ENCODE results near the gene OR5V1. TPM values are rescaled to one million over a fixed set of nuclear protein-coding genes. Genes with fewer than 3 reads are reported as not detected.

Gene OR5V1
- total RNA-seq = not detected

DNA sequence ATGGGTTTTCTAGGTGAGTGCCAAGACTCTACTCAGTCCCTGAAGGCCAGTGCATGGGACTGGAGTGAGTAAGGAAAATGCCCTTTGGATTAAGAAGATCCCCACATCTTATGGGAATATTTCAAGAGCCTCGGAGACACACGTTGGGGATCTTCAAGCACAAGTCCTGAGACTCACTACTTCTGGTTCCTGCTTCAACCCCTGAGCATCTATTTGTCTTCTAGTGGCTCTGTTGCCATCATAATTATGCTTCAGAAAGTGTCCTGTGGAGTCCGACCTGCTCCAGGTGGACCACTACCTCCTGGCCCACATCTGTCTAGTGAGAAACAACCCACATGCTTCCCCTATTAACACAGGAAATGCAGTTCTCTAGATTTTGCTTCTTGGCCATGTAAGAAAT, at the start of gene OR5V1:
TSS of gene OR5V1 (minus strand) at position 101 of the 400 bp plus-strand sequence. CDS start 12,670 bp downstream, outside the sequence.
- H3K9me3 ChIP-seq = no peaks in the 10 kb centered on the region
- TF ChIP-seq, protein P1, sequence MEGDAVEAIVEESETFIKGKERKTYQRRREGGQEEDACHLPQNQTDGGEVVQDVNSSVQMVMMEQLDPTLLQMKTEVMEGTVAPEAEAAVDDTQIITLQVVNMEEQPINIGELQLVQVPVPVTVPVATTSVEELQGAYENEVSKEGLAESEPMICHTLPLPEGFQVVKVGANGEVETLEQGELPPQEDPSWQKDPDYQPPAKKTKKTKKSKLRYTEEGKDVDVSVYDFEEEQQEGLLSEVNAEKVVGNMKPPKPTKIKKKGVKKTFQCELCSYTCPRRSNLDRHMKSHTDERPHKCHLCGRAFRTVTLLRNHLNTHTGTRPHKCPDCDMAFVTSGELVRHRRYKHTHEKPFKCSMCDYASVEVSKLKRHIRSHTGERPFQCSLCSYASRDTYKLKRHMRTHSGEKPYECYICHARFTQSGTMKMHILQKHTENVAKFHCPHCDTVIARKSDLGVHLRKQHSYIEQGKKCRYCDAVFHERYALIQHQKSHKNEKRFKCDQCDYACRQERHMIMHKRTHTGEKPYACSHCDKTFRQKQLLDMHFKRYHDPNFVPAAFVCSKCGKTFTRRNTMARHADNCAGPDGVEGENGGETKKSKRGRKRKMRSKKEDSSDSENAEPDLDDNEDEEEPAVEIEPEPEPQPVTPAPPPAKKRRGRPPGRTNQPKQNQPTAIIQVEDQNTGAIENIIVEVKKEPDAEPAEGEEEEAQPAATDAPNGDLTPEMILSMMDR (IDR thresholded peaks at IDR 0.05) = no peak
- no peak for DNase-seq (ENCODE audit: low spot score)
- H3K36me3 ChIP-seq = no peaks in the 10 kb centered on the region
- H3K4me1 ChIP-seq = no peaks in the 10 kb centered on the region
- no peak within 1 kb of the TSS for H3K4me3 ChIP-seq
- no peaks in the 10 kb centered on the region for H3K27me3 ChIP-seq
- no peak within 1 kb of the TSS for H3K27ac ChIP-seq

DNA sequence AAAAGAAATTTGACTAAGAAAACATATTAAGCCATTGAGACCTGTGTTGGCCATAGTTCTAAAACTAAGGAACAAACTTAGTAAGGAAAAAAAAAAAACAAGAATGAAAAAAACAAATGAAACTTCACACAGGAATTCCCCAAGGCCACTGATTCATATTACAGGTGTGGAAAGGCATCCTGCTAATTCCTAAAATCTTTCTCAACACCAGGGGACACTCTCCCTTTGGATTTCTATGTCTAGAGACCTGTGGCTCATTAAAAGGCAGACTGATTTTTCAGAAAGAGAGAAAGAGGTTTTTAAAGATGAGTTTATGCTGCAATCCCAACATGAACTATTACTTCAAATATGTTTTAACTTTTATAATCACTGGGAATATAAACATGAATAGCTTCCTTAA, 45.9 kb upstream of the OR5V1 start, which contains the start of gene OR12D1:
TSS of gene OR12D1 (plus strand) at position 341 of the 400 bp plus-strand sequence.
- H3K4me3 ChIP-seq = no peak within 1 kb of the TSS
- H3K27ac ChIP-seq = no peak within 1 kb of the TSS
- H3K4me1 ChIP-seq = no peaks in the 10 kb centered on the region
- H3K27me3 ChIP-seq = no peaks in the 10 kb centered on the region
- H3K36me3 ChIP-seq = no peaks in the 10 kb centered on the region
- DNase-seq (ENCODE audit: low spot score) = no peak
- peaks cover 0 to 15% of the 10 kb centered on the region in 2 donors for H3K9me3 ChIP-seq
- TF ChIP-seq, protein P1 (IDR thresholded peaks at IDR 0.05) = no peak

DNA sequence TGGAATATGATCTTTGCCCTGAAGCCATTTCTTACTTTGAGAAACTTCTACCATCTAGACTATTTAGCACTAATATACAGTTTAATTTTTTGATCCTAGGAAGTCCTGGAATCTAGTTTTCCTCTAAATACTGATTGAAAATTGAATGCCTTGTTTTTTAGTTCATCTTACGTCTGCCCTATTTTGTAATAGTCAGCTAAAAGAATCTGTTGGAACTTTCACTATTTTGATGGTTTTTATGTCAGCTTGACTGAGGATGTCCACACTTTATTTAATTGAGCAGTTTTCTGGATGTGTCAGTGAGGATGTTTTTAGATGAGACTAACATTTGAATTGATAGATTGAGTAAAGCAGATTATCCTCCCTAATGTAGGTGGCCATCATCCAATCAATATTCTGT, 35.1 kb upstream of the OR5V1 start:
- Histone ChIP-seq H3K36me3 (no peaks in the 10 kb centered on the region), H3K27me3 (no peaks in the 10 kb centered on the region), H3K27ac (no peak overlapping the region), H3K4me1 (no peaks in the 10 kb centered on the region), H3K4me3 (no peak overlapping the region), H3K9me3 (no peaks in the 10 kb centered on the region)
- TF ChIP-seq, protein P1 (IDR thresholded peaks at IDR 0.05) = no peak
- no peak for DNase-seq (ENCODE audit: low spot score)

DNA sequence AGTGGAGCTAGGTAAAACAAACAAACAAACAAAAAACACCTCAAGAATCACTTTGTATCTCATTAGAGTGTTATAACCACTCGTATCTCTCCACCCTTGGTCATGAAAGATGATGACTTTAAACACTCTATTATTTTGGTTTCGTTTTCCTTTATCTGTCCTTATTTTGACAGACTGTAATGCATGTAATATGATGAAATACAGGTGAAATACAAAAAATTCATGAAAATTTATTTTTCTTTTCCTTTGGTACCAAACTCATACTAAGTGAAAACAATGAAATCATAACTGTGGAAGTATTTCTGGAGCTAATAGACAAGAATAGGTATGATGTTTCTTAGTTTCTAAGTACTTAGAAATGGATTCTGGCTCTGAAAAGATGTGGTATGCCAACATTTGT, 30.9 kb upstream of the OR5V1 start:
- no peaks in the 10 kb centered on the region for H3K36me3 ChIP-seq
- no peak overlapping the region for H3K4me3 ChIP-seq
- no peak overlapping the region for H3K27ac ChIP-seq
- DNase-seq (ENCODE audit: low spot score) = no peak
- no peaks in the 10 kb centered on the region for H3K9me3 ChIP-seq
- no peaks in the 10 kb centered on the region for H3K4me1 ChIP-seq
- TF ChIP-seq, protein P1 (IDR thresholded peaks at IDR 0.05) = no peak
- H3K27me3 ChIP-seq = no peaks in the 10 kb centered on the region

DNA sequence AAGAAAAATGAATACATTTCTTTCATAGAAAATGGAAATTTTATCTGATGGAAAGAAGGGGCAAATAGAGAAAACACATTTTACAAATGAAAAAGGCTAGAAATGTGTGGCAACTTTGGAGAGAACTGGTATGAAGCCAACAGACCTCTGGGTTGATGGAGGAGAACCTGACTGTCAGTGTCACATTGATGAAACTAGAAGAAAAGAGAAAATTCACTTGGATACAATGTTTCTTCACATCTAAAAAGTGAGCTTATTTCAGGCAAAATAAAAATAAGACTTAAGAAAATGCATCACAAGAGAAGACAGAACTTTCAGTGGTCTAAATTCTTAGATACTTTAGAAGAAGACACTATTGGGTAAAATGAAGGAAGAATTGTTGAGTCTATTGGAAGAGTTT, 26.7 kb upstream of the OR5V1 start, which contains the start of gene OR12D2:
TSS of gene OR12D2 (plus strand) at position 301 of the 400 bp plus-strand sequence. CDS start 1,069 bp downstream, outside the sequence.
- Histone ChIP-seq H3K27ac (no peak within 1 kb of the TSS), H3K4me3 (no peak within 1 kb of the TSS), H3K27me3 (no peaks in the 10 kb centered on the region), H3K4me1 (no peaks in the 10 kb centered on the region), H3K36me3 (no peaks in the 10 kb centered on the region), H3K9me3 (no peaks in the 10 kb centered on the region)
- TF ChIP-seq, protein P1 (IDR thresholded peaks at IDR 0.05) = no peak
- DNase-seq (ENCODE audit: low spot score) = no peak

DNA sequence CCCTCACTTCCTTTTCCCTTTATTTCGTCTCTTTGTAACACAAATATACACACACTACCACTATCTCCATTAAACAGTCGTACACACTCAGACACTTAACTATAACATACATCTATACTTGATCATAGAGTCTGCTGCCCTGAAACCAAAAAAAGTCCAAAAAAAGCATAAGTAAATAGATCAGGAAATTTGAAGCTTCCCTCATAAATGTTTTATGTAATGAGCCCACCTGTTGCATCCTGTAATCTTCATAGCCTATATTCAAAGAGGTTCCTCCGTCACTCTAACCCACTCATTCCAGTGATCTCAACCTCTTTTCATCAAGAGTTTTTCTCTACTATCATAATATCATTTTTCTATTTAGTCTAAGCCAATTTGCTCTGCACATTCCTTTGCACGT, 19.9 kb upstream of the OR5V1 start:
- no peak overlapping the region for H3K27ac ChIP-seq
- no peaks in the 10 kb centered on the region for H3K27me3 ChIP-seq
- no peak overlapping the region for H3K4me3 ChIP-seq
- H3K9me3 ChIP-seq = no peaks in the 10 kb centered on the region
- no peak for DNase-seq (ENCODE audit: low spot score)
- no peaks in the 10 kb centered on the region for H3K36me3 ChIP-seq
- TF ChIP-seq, protein P1 (IDR thresholded peaks at IDR 0.05) = no peak
- H3K4me1 ChIP-seq = no peaks in the 10 kb centered on the region
